HepG2 (cell line): ENCODE data around the gene GIMAP8. TPM values are rescaled to one million over a fixed set of nuclear protein-coding genes. Genes with fewer than 3 reads are reported as not detected.

Experiments
- ATAC-seq: fragments of 200-7000 bp; cut with Tn5 transposase; 3 replicates; pipeline ENCODE4 v1.9.1; 2020; ENCODE audit warnings: mild to moderate bottlenecking, moderate library complexity
- BruUV-seq: library from RNA; stranded (reverse); fragments of 400-500 nt; replicated peaks from 2 replicates; lab custom pipeline; 2021; lab: Mats Ljungman, UMichigan
- CTCF ChIA-PET: fragments of 300-600 bp; formaldehyde crosslinking; extraction: SDS; loops from one replicate; lab custom pipeline; 2021; ENCODE audit warnings: low total read pairs, inconsistent platforms, low intra/inter-chr PET ratio; lab: Yijun Ruan, JAX
- POLR2A ChIA-PET: fragments of 350-600 bp; sonication (Branson Sonifier 250); formaldehyde crosslinking; loops from one replicate; lab custom pipeline; 2020; ENCODE audit warnings: antibody characterized with exemption, inconsistent platforms; lab: Yijun Ruan, JAX
- DNase-seq: peaks from one replicate; pipeline ENCODE4 v3.0.0-alpha.2; 2015; ENCODE audit warnings: low spot score
- FAIRE-seq: peaks from 3 replicates; lab custom pipeline; 2011; peaks lifted over from hg19 to GRCh38; lab: Jason Lieb, UNC
- H2AFZ ChIP-seq: one replicate; pipeline ENCODE4 v1.6.1; 2011; ENCODE audit warnings: low read length, inconsistent platforms
- H3K27ac ChIP-seq: fragments of 300-600 bp; 3 replicates; pipeline ENCODE4 v1.8.0; 2011; ENCODE audit warnings: mixed run types, mild to moderate bottlenecking, mixed read lengths, low read length, inconsistent platforms; ENCODE audit not compliant: insufficient read depth; ENCODE audit errors: extremely low read length
- H3K27me3 ChIP-seq, 2 experiments: fragments of 200-600 bp in 1 of 2; 2 replicates in 1 of 2; 3 replicates in 1 of 2; pipeline versions ENCODE4 v1.6.0 to v1.8.0; 2011; ENCODE audit warnings: low read length in 2 of 2, mild to moderate bottlenecking in 2 of 2, moderate library complexity in 2 of 2, inconsistent platforms in 1 of 2; ENCODE audit not compliant: insufficient read depth in 2 of 2, control insufficient read depth in 1 of 2
- H3K36me3 ChIP-seq, 2 experiments: fragments of 200-600 bp in 1 of 2; replicated peaks in 1 of 2; 2 replicates in 1 of 2; 3 replicates in 1 of 2; pipeline versions ENCODE4 v1.5.1 to v1.8.0; 2011; ENCODE audit warnings: low read length in 2 of 2, inconsistent platforms in 1 of 2; ENCODE audit not compliant: insufficient read depth in 2 of 2, control insufficient read depth in 1 of 2
- H3K4me1 ChIP-seq: 2 replicates; pipeline ENCODE4 v1.5.1; 2012; ENCODE audit warnings: low read length, inconsistent platforms; ENCODE audit not compliant: insufficient read depth
- H3K4me2 ChIP-seq: 2 replicates; pipeline ENCODE4 v1.6.0; 2011; ENCODE audit warnings: low read depth, low read length, inconsistent platforms
- H3K4me3 ChIP-seq, 3 experiments: fragments of 200-600 bp in 1 of 3; sonication (generic), shearing (Covaris generic) in 1 of 3; replicated peaks in 1 of 3; 2 replicates each; pipeline ENCODE4 v1.5.1; 2011 to 2016; ENCODE audit warnings: low read length in 3 of 3, inconsistent platforms in 2 of 3, low read depth in 2 of 3, mild to moderate bottlenecking in 2 of 3, control low read depth in 1 of 3, mixed read lengths in 1 of 3; ENCODE audit not compliant: insufficient read depth in 1 of 3
- H3K79me2 ChIP-seq: one replicate; pipeline ENCODE4 v1.6.1; 2011; ENCODE audit warnings: low read length, inconsistent platforms; ENCODE audit not compliant: insufficient read depth
- H3K9ac ChIP-seq: 2 replicates; pipeline ENCODE4 v1.6.0; 2011; ENCODE audit warnings: mild to moderate bottlenecking, low read depth, low read length, inconsistent platforms; ENCODE audit not compliant: insufficient read depth
- H3K9me3 ChIP-seq: 2 replicates; pipeline ENCODE4 v1.5.1; 2012; ENCODE audit warnings: mild to moderate bottlenecking, low read length
- H4K20me1 ChIP-seq: 2 replicates; pipeline ENCODE4 v1.6.0; 2011; ENCODE audit warnings: inconsistent platforms, mild to moderate bottlenecking, low read length, moderate library complexity; ENCODE audit not compliant: insufficient read depth
- ARNT ChIP-seq: fragments of 450-650 bp; IDR thresholded peaks from 2 replicates; pipeline ENCODE4 v1.6.1; 2017
- ESRRA ChIP-seq: sonication (generic); formaldehyde crosslinking; IDR thresholded peaks from 2 replicates; pipeline ENCODE4 v1.5.1; 2020; ENCODE audit warnings: mild to moderate bottlenecking, low read depth, missing genetic modification reagents
- NONO ChIP-seq, 2 experiments: fragments of 450-650 bp in 1 of 2; sonication (generic) in 1 of 2; formaldehyde crosslinking in 1 of 2; IDR thresholded peaks in 1 of 2; conservative IDR thresholded peaks in 1 of 2; 2 replicates each; pipeline versions ENCODE4 v1.6.1 to v1.8.0; 2017 to 2022; ENCODE audit warnings: mild to moderate bottlenecking in 1 of 2, missing genetic modification reagents in 1 of 2, moderate library complexity in 1 of 2
- RCOR2 ChIP-seq: IDR thresholded peaks from 2 replicates; pipeline ENCODE4 v1.6.1; 2016; ENCODE audit warnings: missing biosample characterization, missing genetic modification reagents
- SMARCC2 ChIP-seq: fragments of 450-650 bp; IDR thresholded peaks from 2 replicates; pipeline ENCODE4 v1.6.1; 2017; ENCODE audit warnings: antibody characterized with exemption, mild to moderate bottlenecking
- SRY ChIP-seq: sonication (generic); formaldehyde crosslinking; IDR thresholded peaks from 2 replicates; pipeline ENCODE4 v1.8.0; 2022; ENCODE audit warnings: mild to moderate bottlenecking, missing genetic modification reagents
- WIZ ChIP-seq: sonication (generic); formaldehyde crosslinking; IDR thresholded peaks from 2 replicates; pipeline ENCODE4 v1.5.1; 2020; ENCODE audit warnings: mild to moderate bottlenecking, missing genetic modification reagents
- ZFP36L2 ChIP-seq: sonication (generic); formaldehyde crosslinking; IDR thresholded peaks from 2 replicates; pipeline ENCODE4 v1.4.0; 2020; ENCODE audit warnings: missing genetic modification reagents
- ZNF337 ChIP-seq: sonication (generic); formaldehyde crosslinking; IDR thresholded peaks from 2 replicates; pipeline ENCODE4 v1.5.1; 2020; ENCODE audit warnings: missing genetic modification reagents, low read depth, mild to moderate bottlenecking, borderline replicate concordance
- ZNF44 ChIP-seq: sonication (generic); formaldehyde crosslinking; IDR thresholded peaks from 2 replicates; pipeline ENCODE4 v1.5.1; 2020; ENCODE audit warnings: mild to moderate bottlenecking, missing genetic modification reagents
- ZNF441 ChIP-seq: sonication (generic); formaldehyde crosslinking; IDR thresholded peaks from 2 replicates; pipeline ENCODE4 v1.7.0; 2021; ENCODE audit warnings: missing genetic modification reagents, borderline replicate concordance
- ZNF703 ChIP-seq: sonication (generic); formaldehyde crosslinking; IDR thresholded peaks from 2 replicates; pipeline ENCODE4 v1.5.1; 2020; ENCODE audit warnings: missing genetic modification reagents, mild to moderate bottlenecking, moderate library complexity, borderline replicate concordance
- ZNF768 ChIP-seq: sonication (generic); formaldehyde crosslinking; IDR thresholded peaks from 2 replicates; pipeline ENCODE4 v1.4.0; 2020; ENCODE audit warnings: missing genetic modification reagents
- ZNF781 ChIP-seq: sonication (generic); formaldehyde crosslinking; IDR thresholded peaks from 2 replicates; pipeline ENCODE4 v1.5.1; 2020; ENCODE audit warnings: borderline replicate concordance, mild to moderate bottlenecking, missing genetic modification reagents; ENCODE audit errors: not compliant biosample characterization
- ZSCAN25 ChIP-seq: sonication (generic); formaldehyde crosslinking; IDR thresholded peaks from 2 replicates; pipeline ENCODE4 v1.8.0; 2022; ENCODE audit warnings: mild to moderate bottlenecking, missing genetic modification reagents
- whole genome bisulfite sequencing: methylation state at CpG from one replicate; pipeline ENCODE4 v1.1.6; 2017; ENCODE audit warnings: low lambda C conversion rate; 5-methylcytosine and 5-hydroxymethylcytosine counted together
- in situ Hi-C: cut with HindIII; loops from 2 replicates; pipeline ENCODE4 v1.10.0; 2017; ENCODE audit warnings: low pct_unique_long_range_greater_than_20kb; ENCODE audit not compliant: extremely low pct_ligation_motif_present
- intact Hi-C: fragments of 100-400 bp; cut with micrococcal nuclease; formaldehyde crosslinking; loops from one replicate; pipeline ENCODE4 v1.10.0; 2022; ENCODE audit not compliant: unreplicated experiment
- polyA plus RNA-seq, 8 experiments: library from polyadenylated mRNA; depleted of rRNA in 3 of 8; stranded (reverse) in 7 of 8; unstranded in 1 of 8; fragments of >200 nt; fragmentation: Illumina TruSeq in 4 of 8; extraction: Trizol in 4 of 8; gene quantifications; 2 replicates each; pipeline versions ENCODE4 v1.2.1 to v1.2.3, GENCODE V29; 2011 to 2016; ENCODE audit warnings: low read depth in 4 of 8, missing spikeins in 1 of 8, mixed read lengths in 1 of 8; ENCODE audit not compliant: insufficient read depth in 1 of 8
- total RNA-seq, 5 experiments: library from RNA; depleted of rRNA; stranded (reverse); fragments of >200 nt; fragmentation: Illumina TruSeq; extraction: Trizol; gene quantifications; 2 replicates each; pipeline ENCODE4 v1.2.3, GENCODE V29; 2016; ENCODE audit warnings: low read depth in 1 of 5
- TF ChIP-seq, protein P1 (sequence below): sonication (generic); formaldehyde crosslinking; IDR thresholded peaks from 2 replicates; pipeline ENCODE4 v1.5.0; 2020; ENCODE audit warnings: missing genetic modification reagents, mild to moderate bottlenecking, borderline replicate concordance

The GIMAP8 gene
- total and polyA plus RNA-seq, 2 of the 13 experiments (the other 11 are each of a cell fraction or from before 2014, with no cell fraction given), result not detected

DNA sequence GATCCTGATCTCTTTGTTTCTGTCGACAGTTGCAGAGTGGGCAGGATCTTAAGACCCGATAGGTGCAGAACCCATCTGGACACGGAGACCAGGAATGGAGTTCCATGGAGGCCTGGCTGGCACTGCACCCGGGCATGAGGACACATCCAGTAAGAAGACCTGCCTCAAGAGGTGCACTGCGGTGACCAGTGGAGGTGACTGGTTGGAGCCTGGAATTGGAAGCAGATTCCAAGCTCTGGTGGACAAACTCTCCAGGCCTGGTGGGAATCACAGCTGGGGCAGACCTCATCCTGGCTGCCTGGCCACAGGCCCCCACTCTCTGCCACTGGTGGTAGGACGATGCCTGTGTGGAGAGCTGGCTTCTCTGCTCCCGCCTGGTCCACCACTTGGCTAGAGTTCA lies 40.3 kb upstream of the GIMAP8 start:
- intact Hi-C loops, result no loop called here
- no peak for FAIRE-seq

DNA sequence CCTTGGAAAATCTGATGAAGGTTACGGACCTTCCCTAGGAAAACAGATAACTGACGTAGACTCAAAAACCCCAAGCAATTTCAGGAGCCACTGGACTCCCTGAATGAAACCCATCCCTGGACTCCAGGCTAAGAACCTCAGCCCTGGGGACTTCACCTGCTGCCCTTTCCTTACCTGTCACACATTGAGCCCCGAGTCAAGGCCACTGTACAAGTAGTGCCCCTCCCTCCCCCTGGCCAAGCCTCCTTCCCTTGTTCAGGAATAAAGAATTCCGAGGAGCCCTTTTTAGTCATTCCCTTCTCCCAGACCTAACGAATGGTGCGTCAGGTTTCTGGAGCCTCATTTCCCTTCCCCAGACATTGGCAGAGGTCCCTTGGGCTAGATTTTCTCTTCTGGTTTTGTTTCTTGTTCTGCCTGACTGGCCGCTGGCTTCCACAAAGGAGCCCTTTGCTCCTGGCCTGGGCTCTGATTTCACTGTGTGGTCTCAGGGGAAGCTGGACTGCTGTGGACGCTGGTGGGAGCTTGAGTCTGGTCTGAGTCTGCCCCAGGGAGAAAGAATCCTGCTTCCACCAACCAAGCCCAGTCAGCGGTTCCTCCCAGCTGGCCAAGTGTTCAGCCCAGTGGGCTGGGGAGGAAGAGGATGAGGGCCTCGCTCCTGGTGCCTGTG lies 39.6 kb upstream of the GIMAP8 start:
- no peaks in the 10 kb centered on the region for H4K20me1 ChIP-seq
- CTCF ChIA-PET, result no interaction called here
- WGBS, result 85% methylated on average over 8 of the region's 10 CpGs
- in situ Hi-C loops, result no loop called here
- no peaks in the 10 kb centered on the region for H3K79me2 ChIP-seq
- no peaks in the 10 kb centered on the region for H3K9me3 ChIP-seq
- BruUV-seq, result no TSS peak
- no peaks in the 10 kb centered on the region for H3K36me3 ChIP-seq
- no peak overlapping the region for H3K4me2 ChIP-seq
- ATAC-seq, result no peak
- H3K27me3 ChIP-seq, result no peaks in the 10 kb centered on the region
- DNase-seq, result no peak
- no peak for FAIRE-seq
- H3K9ac ChIP-seq, result no peak overlapping the region
- H3K27ac ChIP-seq, result no peak overlapping the region
- H3K4me1 ChIP-seq, result peaks cover 51% of the 10 kb centered on the region
- no peak overlapping the region for H3K4me3 ChIP-seq
- POLR2A ChIA-PET, result interaction anchor here (1.4 kb wide), 1 partner anchor 40 kb away, joined by 3 read pairs; no protein-coding TSS in a partner anchor
- no peak overlapping the region for H2AFZ ChIP-seq
- intact Hi-C loops, result no loop called here
- TF ChIP-seq NONO (IDR thresholded peaks at IDR 0.05) (no peak), NONO (CRISPR knock-in tag; conservative IDR thresholded peaks at IDR 0.05) (no peak), WIZ (CRISPR knock-in tag) (no peak), ARNT (no peak), ZNF703 (CRISPR knock-in tag) (no peak), SRY (CRISPR knock-in tag) (no peak), ZNF441 (CRISPR knock-in tag) (no peak), ZNF337 (CRISPR knock-in tag) (no peak), SMARCC2 (no peak), ZNF44 (no peak), RCOR2 (CRISPR knock-in tag) (no peak), ESRRA (CRISPR knock-in tag) (no peak), ZNF781 (no peak), ZFP36L2 (CRISPR knock-in tag) (no peak)
- TF ChIP-seq, protein P1, sequence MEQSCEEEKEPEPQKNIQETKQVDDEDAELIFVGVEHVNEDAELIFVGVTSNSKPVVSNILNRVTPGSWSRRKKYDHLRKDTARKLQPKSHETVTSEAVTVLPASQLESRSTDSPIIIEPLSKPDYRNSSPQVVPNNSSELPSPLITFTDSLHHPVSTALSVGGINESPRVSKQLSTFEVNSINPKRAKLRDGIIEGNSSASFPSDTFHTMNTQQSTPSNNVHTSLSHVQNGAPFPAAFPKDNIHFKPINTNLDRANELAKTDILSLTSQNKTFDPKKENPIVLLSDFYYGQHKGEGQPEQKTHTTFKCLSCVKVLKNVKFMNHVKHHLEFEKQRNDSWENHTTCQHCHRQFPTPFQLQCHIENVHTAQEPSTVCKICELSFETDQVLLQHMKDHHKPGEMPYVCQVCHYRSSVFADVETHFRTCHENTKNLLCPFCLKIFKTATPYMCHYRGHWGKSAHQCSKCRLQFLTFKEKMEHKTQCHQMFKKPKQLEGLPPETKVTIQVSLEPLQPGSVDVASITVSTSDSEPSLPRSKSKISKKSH (CRISPR knock-in tag), result no peak

More for the DNA sequence above, 40.3 kb upstream of the GIMAP8 start:
- H3K9me3 ChIP-seq, result no peaks in the 10 kb centered on the region
- no peak overlapping the region for H3K27ac ChIP-seq
- DNase-seq (no peak), ATAC-seq (no peak)
- no TSS peak for BruUV-seq
- no peak overlapping the region for H2AFZ ChIP-seq
- no peaks in the 10 kb centered on the region for H4K20me1 ChIP-seq
- TF ChIP-seq ZSCAN25 (CRISPR knock-in tag), result no peak
- no peak for TF ChIP-seq RCOR2 (CRISPR knock-in tag)
- peak; percentile 87; the same call in 1 of the 2 replicates for TF ChIP-seq ZNF768 (CRISPR knock-in tag)
- CTCF ChIA-PET, result no interaction called here
- H3K27me3 ChIP-seq, result no peaks in the 10 kb centered on the region
- 80% methylated on average over 1 of the region's 7 CpGs for WGBS
- H3K4me3 ChIP-seq, result no peak overlapping the region
- in situ Hi-C loops, result no loop called here
- H3K9ac ChIP-seq, result no peak overlapping the region
- H3K4me1 ChIP-seq, result peaks cover 46% of the 10 kb centered on the region
- POLR2A ChIA-PET, result interaction anchor here (1.4 kb wide), 1 partner anchor 40 kb away, joined by 3 read pairs; no protein-coding TSS in a partner anchor
- no peaks in the 10 kb centered on the region for H3K36me3 ChIP-seq
- H3K4me2 ChIP-seq, result no peak overlapping the region
- H3K79me2 ChIP-seq, result no peaks in the 10 kb centered on the region
